Smooth muscle cell (in vitro differentiated cells): Measurements from ENCODE around the gene BICDL2. TPM values are rescaled to one million over a fixed set of nuclear protein-coding genes. Genes with fewer than 3 reads are reported as not detected.

Experiments used
- DNase-seq: peaks from one replicate; lab custom pipeline; 2025; ENCODE audit not compliant: unreplicated experiment; lab: John Stamatoyannopoulos, UW
- H2AFZ ChIP-seq: fragments of 200-600 bp; sonication (generic); 2 replicates; pipeline ENCODE4 v1.6.0; 2016; ENCODE audit warnings: antibody characterized with exemption, low read depth, mild to moderate bottlenecking
- H3F3A ChIP-seq: fragments of 200-600 bp; sonication (generic); 2 replicates; pipeline ENCODE4 v1.6.0; 2017; ENCODE audit warnings: antibody characterized with exemption, low read depth
- H3K27ac ChIP-seq: fragments of 200-600 bp; sonication (generic); 2 replicates; pipeline ENCODE4 v1.5.1; 2016; ENCODE audit warnings: low read depth, mild to moderate bottlenecking
- H3K27me3 ChIP-seq: fragments of 200-600 bp; sonication (generic); 2 replicates; pipeline ENCODE4 v1.6.1; 2016; ENCODE audit warnings: low read depth, mild to moderate bottlenecking
- H3K36me3 ChIP-seq: fragments of 200-600 bp; sonication (generic); 2 replicates; pipeline ENCODE4 v1.5.1; 2016; ENCODE audit warnings: low read depth
- H3K4me1 ChIP-seq: fragments of 200-600 bp; sonication (generic); 2 replicates; pipeline ENCODE4 v1.5.1; 2016; ENCODE audit warnings: low read depth
- H3K4me2 ChIP-seq: fragments of 200-600 bp; sonication (generic); 2 replicates; pipeline ENCODE4 v1.6.0; 2016; ENCODE audit warnings: mild to moderate bottlenecking
- H3K4me3 ChIP-seq: fragments of 200-600 bp; sonication (generic); 2 replicates; pipeline ENCODE4 v1.5.1; 2016; ENCODE audit warnings: mild to moderate bottlenecking
- H3K79me2 ChIP-seq: fragments of 200-600 bp; sonication (generic); 2 replicates; pipeline ENCODE4 v1.6.0; 2016; ENCODE audit warnings: low read depth, mild to moderate bottlenecking
- H3K9ac ChIP-seq: fragments of 200-600 bp; sonication (generic); 2 replicates; pipeline ENCODE4 v1.6.0; 2016; ENCODE audit warnings: low read depth
- H3K9me3 ChIP-seq: fragments of 200-600 bp; sonication (generic); replicated peaks from 2 replicates; pipeline ENCODE4 v1.5.1; 2016; ENCODE audit warnings: low read depth
- H4K20me1 ChIP-seq: fragments of 200-600 bp; sonication (generic); 2 replicates; pipeline ENCODE4 v1.6.0; 2016; ENCODE audit warnings: low read depth
- WGBS: methylation state at CpG from one replicate; pipeline ENCODE4 v1.1.7; 2016; ENCODE audit warnings: low lambda C conversion rate; 5-methylcytosine and 5-hydroxymethylcytosine counted together
- polyA plus RNA-seq: library from polyadenylated mRNA; unstranded; fragments of >200 nt; fragmentation: Nextera tagmentation; extraction: Ambion mirVana; gene quantifications from 2 replicates; pipeline ENCODE4 v1.2.1, GENCODE V29; 2016
- total RNA-seq: library from RNA; depleted of rRNA; stranded (reverse); fragments of >200 nt; gene quantifications from 2 replicates; pipeline ENCODE4 v1.2.3, GENCODE V29; 2014
- TF ChIP-seq, protein P1 (sequence below): fragments of 200-600 bp; sonication (generic); IDR thresholded peaks from 2 replicates; pipeline ENCODE4 v1.5.1; 2017; ENCODE audit warnings: borderline replicate concordance, mild to moderate bottlenecking, antibody characterized with exemption; ENCODE audit not compliant: insufficient read depth, poor library complexity, severe bottlenecking

Gene BICDL2
- total and polyA plus RNA-seq, 2 experiments from 2014 or later, result 0.86 to 1.5 TPM

DNA sequence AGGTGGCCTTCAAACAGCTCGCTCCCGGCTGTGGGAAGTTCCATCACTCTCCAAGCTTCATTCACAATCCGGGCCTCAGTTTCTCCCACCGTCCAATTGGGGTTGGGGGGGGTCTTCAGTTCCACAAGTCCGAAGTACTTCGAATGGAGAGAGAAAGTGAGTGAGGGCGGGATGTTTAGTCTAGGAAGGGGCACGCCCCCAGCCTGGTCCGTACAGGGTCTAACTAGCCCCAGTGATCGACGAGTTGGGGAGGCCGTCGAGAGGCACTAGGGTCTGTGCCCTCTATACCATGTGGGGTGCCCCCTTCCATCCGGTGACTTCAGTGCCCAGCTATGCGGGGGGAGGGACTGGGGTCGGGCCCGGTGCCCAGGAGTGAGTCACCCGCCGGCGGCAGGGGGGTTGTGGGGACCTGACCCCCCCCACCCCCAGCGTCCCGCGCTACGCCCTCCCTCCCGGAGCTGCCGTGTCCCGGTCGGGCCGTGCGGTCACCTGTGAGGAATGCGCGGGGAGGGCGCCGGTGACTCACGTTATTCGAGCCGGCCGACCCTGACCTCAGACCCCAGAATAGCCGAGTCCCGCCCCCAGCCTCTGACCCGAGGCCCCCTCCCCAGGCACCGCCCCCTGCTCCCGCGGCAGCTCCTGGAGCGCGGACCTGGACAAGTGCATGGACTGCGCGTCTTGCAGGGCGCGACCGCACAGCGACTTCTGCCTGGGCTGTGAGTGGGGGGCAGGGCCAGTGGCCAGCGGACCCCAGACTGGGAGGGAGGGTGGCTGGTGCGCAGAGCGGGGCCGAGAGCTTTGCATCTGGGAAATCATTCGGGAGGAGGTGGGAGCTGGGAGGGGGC is 15.9 kb downstream of the BICDL2 start:
- Histone ChIP-seq H3K9me3 (no peaks in the 10 kb centered on the region), H3K36me3 (no peaks in the 10 kb centered on the region), H3K27me3 (no peaks in the 10 kb centered on the region), H3K27ac (peak overlapping the region; percentile 100), H3K9ac (peak overlapping the region; percentile 99), H3K4me3 (peak overlapping the region; percentile 86), H4K20me1 (peaks cover 34% of the 10 kb centered on the region), H3K4me2 (peak overlapping the region; percentile 93), H2AFZ (no peak overlapping the region), H3K79me2 (no peaks in the 10 kb centered on the region), H3F3A (peaks cover 16% of the 10 kb centered on the region), H3K4me1 (peaks cover 21% of the 10 kb centered on the region)
- TF ChIP-seq, protein P1, sequence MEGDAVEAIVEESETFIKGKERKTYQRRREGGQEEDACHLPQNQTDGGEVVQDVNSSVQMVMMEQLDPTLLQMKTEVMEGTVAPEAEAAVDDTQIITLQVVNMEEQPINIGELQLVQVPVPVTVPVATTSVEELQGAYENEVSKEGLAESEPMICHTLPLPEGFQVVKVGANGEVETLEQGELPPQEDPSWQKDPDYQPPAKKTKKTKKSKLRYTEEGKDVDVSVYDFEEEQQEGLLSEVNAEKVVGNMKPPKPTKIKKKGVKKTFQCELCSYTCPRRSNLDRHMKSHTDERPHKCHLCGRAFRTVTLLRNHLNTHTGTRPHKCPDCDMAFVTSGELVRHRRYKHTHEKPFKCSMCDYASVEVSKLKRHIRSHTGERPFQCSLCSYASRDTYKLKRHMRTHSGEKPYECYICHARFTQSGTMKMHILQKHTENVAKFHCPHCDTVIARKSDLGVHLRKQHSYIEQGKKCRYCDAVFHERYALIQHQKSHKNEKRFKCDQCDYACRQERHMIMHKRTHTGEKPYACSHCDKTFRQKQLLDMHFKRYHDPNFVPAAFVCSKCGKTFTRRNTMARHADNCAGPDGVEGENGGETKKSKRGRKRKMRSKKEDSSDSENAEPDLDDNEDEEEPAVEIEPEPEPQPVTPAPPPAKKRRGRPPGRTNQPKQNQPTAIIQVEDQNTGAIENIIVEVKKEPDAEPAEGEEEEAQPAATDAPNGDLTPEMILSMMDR, result no peak
- WGBS, result 1% methylated on average over 37 of the region's 57 CpGs
- peak; percentile 75 for DNase-seq

- DNase-seq, result peak; percentile 57
- peak within 1 kb of the TSS; percentile 93 for H3K4me2 ChIP-seq
- H3K27ac ChIP-seq, result peak within 1 kb of the TSS; percentile 100
- 0% methylated on average over 25 of the region's 49 CpGs for WGBS
- TF ChIP-seq, protein P1, result no peak
- peak within 1 kb of the TSS; percentile 86 for H3K4me3 ChIP-seq
- no peaks in the 10 kb centered on the region for H3K27me3 ChIP-seq
- H4K20me1 ChIP-seq, result peaks cover 28% of the 10 kb centered on the region
- H3K79me2 ChIP-seq, result no peaks in the 10 kb centered on the region
- peaks cover 16% of the 10 kb centered on the region for H3F3A ChIP-seq
- H3K4me1 ChIP-seq, result peaks cover 21% of the 10 kb centered on the region
- H3K9ac ChIP-seq, result peak within 1 kb of the TSS; percentile 99
- no peaks in the 10 kb centered on the region for H3K9me3 ChIP-seq
- no peak within 1 kb of the TSS for H2AFZ ChIP-seq
- no peaks in the 10 kb centered on the region for H3K36me3 ChIP-seq
These were observed 16.5 kb downstream of the BICDL2 start, which contains the start of gene TNFRSF12A for GRCh38 chr16:3020247-3020603. Gene TNFRSF12A (plus strand): TSS chr16:3020368. CDS start chr16:3020398, 30 bp downstream.

DNA sequence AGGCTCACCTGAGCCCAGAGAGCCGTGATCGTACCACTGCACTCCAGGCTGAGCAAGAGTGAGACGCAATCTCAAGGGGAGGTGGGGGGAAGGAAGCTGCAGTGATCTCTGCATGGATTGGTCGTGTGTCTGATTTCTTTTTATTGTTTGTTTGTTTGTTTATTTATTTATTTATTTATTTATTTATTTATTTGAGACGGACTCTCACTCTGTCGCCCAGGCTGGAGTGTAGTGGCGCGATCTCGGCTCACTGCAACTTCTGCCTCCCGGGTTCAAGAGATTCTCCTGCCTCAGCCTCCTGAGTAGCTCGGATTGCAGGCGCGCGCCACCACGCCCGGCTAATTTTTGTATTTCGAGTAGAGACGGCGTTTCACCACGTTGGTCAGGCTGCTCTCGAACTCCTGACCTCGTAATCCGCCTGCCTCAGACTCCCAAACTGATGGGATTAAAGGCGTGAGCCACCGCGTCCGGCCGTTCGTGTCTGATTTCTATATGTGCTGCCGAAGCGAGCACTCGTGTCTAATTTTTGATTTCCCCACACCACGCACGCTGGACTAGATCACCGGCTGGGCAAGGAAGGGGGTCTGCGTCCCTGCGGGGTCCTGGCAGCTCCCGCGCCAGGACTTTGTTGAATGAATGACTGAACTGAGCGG is 17.0 kb downstream of the BICDL2 start:
- Histone ChIP-seq H3K27ac (peak overlapping the region; percentile 100), H3K36me3 (no peaks in the 10 kb centered on the region), H3K4me1 (peaks cover 21% of the 10 kb centered on the region), H4K20me1 (peaks cover 23% of the 10 kb centered on the region), H3K9me3 (no peaks in the 10 kb centered on the region), H3K4me2 (peak overlapping the region; percentile 93), H2AFZ (no peak overlapping the region), H3K27me3 (no peaks in the 10 kb centered on the region), H3K4me3 (peak overlapping the region; percentile 86), H3F3A (peaks cover 16% of the 10 kb centered on the region), H3K9ac (no peak overlapping the region), H3K79me2 (no peaks in the 10 kb centered on the region)
- WGBS, result 36% methylated on average over 40 of the region's 40 CpGs
- no peak for DNase-seq
- TF ChIP-seq, protein P1, result no peak
